NCI-H2196 treated with DMSO at 0.1 percent for 48 hours (cell line): Measurements from ENCODE around the gene DCAF11.

Experiments used
- DNase-seq: peaks from one replicate; lab custom pipeline; 2025; ENCODE audit not compliant: unreplicated experiment; lab: John Stamatoyannopoulos, UW

The DCAF11 gene

GRCh38 chr14:24156840-24157239, 42.3 kb downstream of the DCAF11 start:
- DNase-seq = no peak

- no peak for DNase-seq
These were observed 42.8 kb downstream of the DCAF11 start for GRCh38 chr14:24157331-24157730.

- DNase-seq = no peak
These were observed 45.4 kb downstream of the DCAF11 start for GRCh38 chr14:24159777-24160498.

- DNase-seq = no peak
These were observed 45.9 kb downstream of the DCAF11 start for GRCh38 chr14:24160499-24160849.

DNA sequence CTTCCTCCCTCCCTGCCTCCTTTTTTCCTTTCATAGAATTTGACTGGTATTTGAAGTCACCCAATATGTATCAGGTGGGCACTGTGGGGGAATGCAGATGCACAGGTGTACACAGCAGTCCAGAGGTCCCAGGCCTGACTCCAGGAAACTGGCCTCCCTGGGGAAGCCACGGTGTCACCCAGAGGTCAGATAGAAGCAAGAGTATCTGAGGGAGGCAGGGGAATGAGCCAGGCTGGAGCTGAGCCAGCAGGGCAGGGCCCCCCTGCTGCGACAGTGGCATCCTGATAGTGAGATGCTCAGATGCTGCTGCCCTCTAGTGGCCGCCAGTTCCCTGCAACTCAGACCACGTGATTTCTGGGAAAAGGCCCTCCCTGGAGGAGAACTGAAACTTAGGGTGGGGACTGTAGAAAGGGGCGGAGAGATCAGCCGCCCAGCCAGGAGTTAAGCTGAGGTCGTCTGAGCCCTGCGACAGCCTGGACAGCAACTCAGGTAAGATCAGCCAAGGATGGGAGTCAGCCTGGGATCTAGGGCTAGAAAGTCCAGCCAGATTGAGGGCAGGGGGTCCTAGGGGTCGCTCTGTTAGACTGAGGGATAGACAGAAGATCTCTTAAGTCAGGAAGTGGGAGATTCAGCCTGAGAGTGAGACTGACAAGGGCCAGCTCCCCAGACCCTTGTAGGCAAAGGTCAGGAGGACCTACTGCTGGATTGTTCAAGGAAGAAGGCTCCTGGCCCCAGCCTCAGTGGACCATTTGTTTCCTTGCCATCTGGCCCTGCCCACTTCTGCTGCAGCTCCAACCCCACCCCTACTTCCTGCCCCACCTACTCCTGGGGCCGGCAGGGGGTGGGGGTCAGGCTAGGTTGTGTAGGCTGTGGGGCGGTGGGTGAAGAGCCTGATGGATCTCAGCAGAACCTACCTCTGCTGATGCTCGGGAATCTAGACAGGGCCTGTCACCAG, 46.5 kb downstream of the DCAF11 start, which contains the start of gene IRF9:
TSS of gene IRF9 (plus strand) at position 416 of the 955 bp plus-strand sequence. CDS start 880 bp downstream, outside the sequence.
- DNase-seq = peak; percentile 92

DNA sequence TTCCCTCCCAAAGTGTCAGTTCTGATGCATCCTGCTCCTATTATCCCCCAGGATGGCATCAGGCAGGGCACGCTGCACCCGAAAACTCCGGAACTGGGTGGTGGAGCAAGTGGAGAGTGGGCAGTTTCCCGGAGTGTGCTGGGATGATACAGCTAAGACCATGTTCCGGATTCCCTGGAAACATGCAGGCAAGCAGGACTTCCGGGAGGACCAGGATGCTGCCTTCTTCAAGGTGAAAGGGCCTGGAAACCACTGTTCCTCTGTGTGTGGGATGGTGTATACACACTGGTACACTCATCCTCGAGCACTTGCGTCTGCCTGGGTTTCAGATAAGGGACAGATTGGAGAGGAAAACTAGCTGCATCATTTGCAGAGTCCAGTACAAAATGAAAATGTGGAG, 47.5 kb downstream of the DCAF11 start:
- DNase-seq = no peak

DNA sequence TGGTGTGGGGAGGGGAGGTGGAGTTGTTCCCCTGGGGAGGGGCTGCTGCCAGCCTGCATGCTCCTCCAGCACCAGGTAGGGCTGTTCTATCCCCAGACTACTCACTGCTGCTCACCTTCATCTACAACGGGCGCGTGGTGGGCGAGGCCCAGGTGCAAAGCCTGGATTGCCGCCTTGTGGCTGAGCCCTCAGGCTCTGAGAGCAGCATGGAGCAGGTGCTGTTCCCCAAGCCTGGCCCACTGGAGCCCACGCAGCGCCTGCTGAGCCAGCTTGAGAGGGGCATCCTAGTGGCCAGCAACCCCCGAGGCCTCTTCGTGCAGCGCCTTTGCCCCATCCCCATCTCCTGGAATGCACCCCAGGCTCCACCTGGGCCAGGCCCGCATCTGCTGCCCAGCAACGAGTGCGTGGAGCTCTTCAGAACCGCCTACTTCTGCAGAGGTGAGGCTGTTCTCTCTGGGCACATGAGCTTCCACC, 50.0 kb downstream of the DCAF11 start:
- DNase-seq = no peak

DNA sequence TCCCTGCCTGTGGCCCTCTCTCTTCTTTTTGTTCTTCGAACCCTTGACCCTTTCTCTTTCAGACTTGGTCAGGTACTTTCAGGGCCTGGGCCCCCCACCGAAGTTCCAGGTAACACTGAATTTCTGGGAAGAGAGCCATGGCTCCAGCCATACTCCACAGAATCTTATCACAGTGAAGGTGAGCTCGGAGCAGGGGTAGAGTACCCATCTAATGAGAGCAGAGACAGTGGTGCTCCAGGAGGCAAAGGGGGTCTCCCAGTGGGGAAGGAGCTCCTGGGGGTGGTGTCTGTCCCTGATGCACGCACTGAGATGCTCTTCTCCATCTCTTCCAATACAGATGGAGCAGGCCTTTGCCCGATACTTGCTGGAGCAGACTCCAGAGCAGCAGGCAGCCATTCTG, 51.2 kb downstream of the DCAF11 start:
- no peak for DNase-seq

DNA sequence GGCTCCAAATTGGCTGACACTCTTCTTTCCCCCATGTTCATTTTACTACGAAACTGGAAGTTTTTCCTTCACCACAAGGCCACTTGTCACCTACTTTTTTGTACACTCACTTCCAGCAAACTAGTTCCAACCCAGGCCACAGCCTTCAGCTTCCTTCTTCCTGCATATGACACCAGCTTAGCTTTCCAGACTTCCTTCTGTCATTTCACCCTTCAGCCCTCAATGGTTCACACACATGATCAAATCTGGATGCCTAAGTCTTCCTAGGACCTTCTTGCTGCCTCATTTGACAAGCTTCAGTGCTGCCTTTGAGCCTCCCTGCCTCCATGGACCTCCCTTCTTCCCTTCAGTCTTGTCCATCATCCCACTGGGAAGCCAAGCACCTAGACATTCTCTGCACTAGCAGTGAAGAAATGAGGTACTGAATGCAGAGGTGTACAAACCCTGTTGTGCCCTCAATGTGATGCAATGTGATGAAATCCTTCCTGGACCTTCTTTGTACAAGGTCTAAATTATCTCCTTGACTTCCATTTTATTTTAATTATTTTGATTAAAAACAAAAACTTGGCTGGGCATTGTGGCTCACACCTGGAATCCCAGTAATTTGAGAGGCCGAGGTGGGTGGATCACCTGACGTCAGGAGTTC, 53.0 kb downstream of the DCAF11 start:
- no peak for DNase-seq

- no peak for DNase-seq
These were observed 57.1 kb downstream of the DCAF11 start, which contains the start of gene REC8 for GRCh38 chr14:24171422-24172260. Gene REC8 (plus strand): TSS chr14:24172080. CDS start chr14:24172553, 473 bp downstream.

- no peak for DNase-seq
These were observed 57.8 kb downstream of the DCAF11 start for GRCh38 chr14:24172261-24172860.

DNA sequence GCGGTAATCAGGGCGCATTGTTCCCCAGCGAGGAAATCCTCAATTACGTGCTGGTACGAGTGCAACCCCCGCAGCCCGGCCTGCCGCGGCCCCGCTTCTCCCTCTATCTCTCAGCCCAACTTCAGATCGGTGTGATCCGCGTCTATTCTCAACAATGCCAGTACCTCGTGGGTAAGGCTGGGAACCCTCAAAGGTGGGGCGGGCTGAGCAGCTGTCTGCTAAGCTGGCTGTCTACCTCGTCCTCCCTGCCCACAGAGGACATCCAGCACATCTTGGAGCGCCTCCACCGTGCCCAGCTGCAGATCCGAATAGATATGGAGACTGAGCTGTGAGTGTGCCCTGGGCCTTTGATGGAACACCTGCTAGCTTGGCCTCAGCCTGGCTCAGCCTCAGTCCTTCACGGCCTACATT, 58.3 kb downstream of the DCAF11 start:
- DNase-seq = no peak
